Testis (tissue), 3 donors: Measurements from ENCODE around the gene SRRD. TPM values are rescaled to one million over a fixed set of nuclear protein-coding genes. Genes with fewer than 3 reads are reported as not detected.

Source experiments
- DNase-seq: peaks from one replicate; pipeline ENCODE4 v3.0.0-alpha.2; 2019
- H3K27ac ChIP-seq, 2 donors: fragments of 200-600 bp; sonication (generic); one replicate each; pipeline ENCODE4 v1.5.1; 2019
- H3K27me3 ChIP-seq: fragments of 200-600 bp; sonication (generic); one replicate; pipeline ENCODE4 v1.5.1; 2019
- H3K36me3 ChIP-seq: fragments of 200-600 bp; sonication (generic); one replicate; pipeline ENCODE4 v1.5.1; 2017; ENCODE audit warnings: low read depth; ENCODE audit errors: missing control alignments
- H3K4me1 ChIP-seq: fragments of 200-600 bp; sonication (generic); one replicate; pipeline ENCODE4 v1.5.1; 2019
- H3K4me3 ChIP-seq, 2 donors: fragments of 200-600 bp; sonication (generic); one replicate each; pipeline ENCODE4 v1.5.1; 2017 to 2019
- H3K9me3 ChIP-seq: fragments of 200-600 bp; sonication (generic); one replicate; pipeline ENCODE4 v1.5.1; 2017
- CTCF ChIP-seq, 3 experiments: fragments of 450-650 bp in 2 of 3; fragments of 200-600 bp in 1 of 3; sonication (generic) in 1 of 3; IDR thresholded peaks; one replicate each; pipeline ENCODE4 v1.5.1; 2016 to 2019; ENCODE audit warnings: antibody characterized with exemption in 3 of 3, mild to moderate bottlenecking in 2 of 3, moderate library complexity in 1 of 3
- POLR2A ChIP-seq: fragments of 450-650 bp; IDR thresholded peaks from one replicate; pipeline ENCODE4 v1.6.1; 2017; ENCODE audit warnings: antibody characterized with exemption, mild to moderate bottlenecking, moderate library complexity
- WGBS, 2 donors: methylation state at CpG; one replicate each; pipeline ENCODE4 v1.1.5; 2018; 5-methylcytosine and 5-hydroxymethylcytosine counted together
- intact Hi-C: fragments of 100-400 bp; cut with DNase I; formaldehyde crosslinking; loops from one replicate; pipeline ENCODE4 v1.15.1; 2023; ENCODE audit warnings: low total_unique reads
- polyA plus RNA-seq: library from polyadenylated mRNA; stranded (reverse); fragments of 350-450 nt; fragmentation: Illumina TruSeq; extraction: RNeasy Lipid Tissue Mini Kit (QIAGEN cat#74804); gene quantifications from one replicate; pipeline ENCODE4 v1.2.3, GENCODE V29; 2014; ENCODE audit warnings: low read depth, low replicate concordance; ENCODE audit not compliant: insufficient read depth
- total RNA-seq, 2 donors: library from RNA; depleted of rRNA; stranded (reverse); fragments of >200 nt; gene quantifications; one replicate each; pipeline ENCODE4 v1.2.3, GENCODE V29; 2016

The SRRD gene
- total and polyA plus RNA-seq, 3 donors from 2014 or later, result 22.7 to 37.9 (median 27.2) TPM

DNA sequence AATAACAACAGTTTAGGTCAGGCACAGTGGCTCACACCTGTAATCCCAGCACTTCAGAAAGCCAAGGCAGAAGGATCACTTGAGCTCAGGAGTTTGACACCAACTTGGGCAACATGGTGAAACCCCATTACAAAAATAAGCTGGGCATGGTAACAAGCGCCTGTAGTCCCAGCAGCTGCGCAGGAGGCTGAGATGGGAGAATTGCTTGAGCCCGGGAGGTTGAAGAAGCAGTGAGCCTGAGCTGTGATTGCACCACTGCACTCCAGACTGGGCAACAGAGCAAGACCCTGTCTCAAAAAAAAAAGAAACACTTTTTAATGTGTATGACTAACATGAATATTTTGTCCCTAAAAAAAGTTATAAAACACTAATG lies 53.1 kb downstream of the SRRD start:
- H3K36me3 ChIP-seq, result no peaks in the 10 kb centered on the region
- intact Hi-C loops, result no loop called here
- TF ChIP-seq POLR2A (no peak), CTCF (IDR thresholded peaks at IDR 0.05) (no peak)

GRCh38 chr22:26540119-26540518 lies 56.4 kb downstream of the SRRD start:
- WGBS, 2 donors, result 86 to 88% methylated on average over 2 of the region's 2 CpGs
- DNase-seq, result no peak
- H3K4me3 ChIP-seq, result no peak overlapping the region
- TF ChIP-seq POLR2A (no peak), CTCF (IDR thresholded peaks at IDR 0.05) (no peak)
- intact Hi-C loops, result no loop called here
- H3K36me3 ChIP-seq, result no peaks in the 10 kb centered on the region
- H3K27ac ChIP-seq, result no peak overlapping the region
- H3K27me3 ChIP-seq, result no peaks in the 10 kb centered on the region
- H3K4me1 ChIP-seq, result peaks cover 7% of the 10 kb centered on the region
- no peaks in the 10 kb centered on the region for H3K9me3 ChIP-seq

More for the DNA sequence above, 53.1 kb downstream of the SRRD start:
- WGBS, 2 donors, result 93 to 100% methylated on average over 3 of the region's 3 CpGs
- Histone ChIP-seq H3K9me3 (no peaks in the 10 kb centered on the region), H3K4me3 (no peak overlapping the region), H3K27me3 (no peaks in the 10 kb centered on the region), H3K4me1 (no peaks in the 10 kb centered on the region), H3K27ac (no peak overlapping the region)
- DNase-seq, result no peak

DNA sequence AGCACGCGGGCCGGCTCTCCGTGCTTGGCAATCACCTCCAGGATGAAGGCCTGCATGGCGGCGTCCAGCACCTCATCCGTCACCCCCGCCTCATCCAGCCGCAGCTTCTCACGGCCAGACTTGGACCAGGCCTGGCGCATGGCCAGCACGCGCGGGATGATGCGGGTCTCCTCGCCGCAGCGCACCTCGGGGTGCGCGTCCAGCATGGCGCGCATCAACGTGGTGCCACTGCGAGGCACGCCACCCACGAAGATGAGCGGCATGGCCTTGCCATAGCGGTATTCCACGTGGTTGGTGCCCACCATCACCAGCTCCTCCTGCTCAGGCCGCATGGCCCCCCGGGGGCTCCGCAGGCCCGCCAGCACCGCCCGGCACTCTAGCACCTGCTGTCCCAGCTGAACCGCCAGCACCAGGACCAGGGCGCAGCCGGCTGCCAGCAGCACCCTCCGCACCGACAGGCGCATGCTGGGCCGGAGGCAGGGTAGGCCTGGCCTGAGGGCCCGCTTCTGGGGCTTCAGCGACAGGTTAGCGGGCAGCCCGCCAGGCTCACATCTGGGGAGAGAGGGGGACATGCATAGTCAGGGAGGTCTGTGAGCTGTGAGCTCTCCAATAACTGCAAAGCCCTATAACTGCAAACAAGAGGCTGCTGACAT lies 57.6 kb downstream of the SRRD start:
- WGBS, 2 donors, result 91% methylated on average over 40 of the region's 47 CpGs; no CpG with 5 or more reads in 1 of the 2 donors
- Histone ChIP-seq H3K27me3 (no peaks in the 10 kb centered on the region), H3K36me3 (no peaks in the 10 kb centered on the region), H3K9me3 (no peaks in the 10 kb centered on the region), H3K4me3 (no peak overlapping the region), H3K27ac (no peak overlapping the region), H3K4me1 (peaks cover 7% of the 10 kb centered on the region)
- intact Hi-C loops, result no loop called here
- no peak for DNase-seq
- no peak for TF ChIP-seq POLR2A
- TF ChIP-seq CTCF (IDR thresholded peaks at IDR 0.05), result no peak

GRCh38 chr22:26542831-26543230 lies 59.2 kb downstream of the SRRD start:
- 80 to 90% methylated on average over 3 of the region's 3 CpGs for WGBS, 2 donors
- Histone ChIP-seq H3K4me1 (peaks cover 12% of the 10 kb centered on the region), H3K36me3 (no peaks in the 10 kb centered on the region), H3K4me3 (no peak overlapping the region), H3K9me3 (no peaks in the 10 kb centered on the region), H3K27ac (no peak overlapping the region), H3K27me3 (no peaks in the 10 kb centered on the region)
- no peak for DNase-seq
- TF ChIP-seq POLR2A (no peak), CTCF (IDR thresholded peaks at IDR 0.05) (no peak)
- intact Hi-C loops, result no loop called here

Other genes starting within 250 kb of the SRRD start
- gene ASPHD2, start 54.6 kb upstream of the SRRD start, total RNA-seq, result 1 to 10 TPM; 4.8 to 5.0 TPM
- 4.2 TPM for gene ASPHD2, start 54.6 kb upstream of the SRRD start, polyA plus RNA-seq
- gene HPS4, start 94 bp upstream of the SRRD start, total RNA-seq, result 100 to 1,000 TPM; 103 to 110 TPM
- 68.8 TPM for gene HPS4, start 94 bp upstream of the SRRD start, polyA plus RNA-seq
- gene TFIP11, start 28.6 kb downstream of the SRRD start, total RNA-seq, result 10 to 100 TPM; 44.3 to 51.3 TPM
- gene TFIP11, start 28.6 kb downstream of the SRRD start, polyA plus RNA-seq, result 100 TPM
- gene TPST2, start 106.3 kb downstream of the SRRD start, total RNA-seq, result 100 to 1,000 TPM; 169 to 218 TPM
- gene TPST2, start 106.3 kb downstream of the SRRD start, polyA plus RNA-seq, result 32.8 TPM
- gene CRYBB1, start 134.2 kb downstream of the SRRD start, total RNA-seq, result not detected
- gene CRYBB1, start 134.2 kb downstream of the SRRD start, polyA plus RNA-seq, result 0.80 TPM
- gene CRYBA4, start 138.1 kb downstream of the SRRD start, total RNA-seq, result 1 to 10 TPM in 1 of 2 donors, under 1 TPM in 1; 0.93 to 2.3 TPM
- 2.6 TPM for gene CRYBA4, start 138.1 kb downstream of the SRRD start, polyA plus RNA-seq
- 1 to 10 TPM; 2.4 to 3.3 TPM for gene MIAT, start 173.7 kb downstream of the SRRD start, total RNA-seq
- 1.7 TPM for gene MIAT, start 173.7 kb downstream of the SRRD start, polyA plus RNA-seq